Activated CD8-positive, alpha-beta memory T cell treated with anti-CD3 and anti-CD28 coated beads for 24 hours (primary cell): ENCODE results near the gene UBE3B.
"Not testable (repeated sequence)": the region's sequence is repeated elsewhere in the genome, so short reads cannot be mapped to it uniquely, and the experiment has no call there.

ENCODE experiments used
- DNase-seq: peaks from one replicate; pipeline ENCODE4 v3.0.0-alpha.2; 2020

UBE3B gene

DNA sequence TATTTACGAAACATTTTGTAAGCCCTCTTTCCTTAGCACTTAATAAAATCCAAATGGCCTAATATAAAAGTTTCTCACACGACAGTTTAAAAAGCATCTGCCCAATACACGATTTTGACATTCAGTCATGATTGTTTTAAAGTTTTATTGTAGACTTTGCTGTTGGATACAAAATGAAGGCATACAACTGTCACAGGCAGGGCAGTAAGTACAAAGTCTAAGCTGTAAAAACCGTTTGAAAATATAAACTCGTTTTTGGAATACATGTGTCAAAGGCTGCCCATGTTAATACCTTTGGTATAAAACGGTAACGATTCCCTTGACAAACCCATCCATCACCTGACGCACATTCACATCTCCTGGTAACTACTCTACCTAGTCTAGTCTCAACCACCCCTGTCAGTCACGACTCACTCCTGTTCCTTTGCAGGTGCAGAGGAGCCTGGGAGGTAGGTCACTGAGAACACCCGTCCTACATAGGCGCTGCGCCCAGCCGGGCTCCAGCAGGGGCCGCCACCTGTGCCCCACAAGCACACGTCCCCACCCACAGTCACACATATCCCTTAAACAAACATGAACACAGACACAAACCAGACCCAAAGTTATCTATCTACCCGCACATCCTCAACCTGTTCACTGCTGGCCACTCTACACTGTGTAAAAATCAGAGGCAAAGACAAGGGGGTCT lies 27.4 kb upstream of the UBE3B start:
- no peak for DNase-seq

DNA sequence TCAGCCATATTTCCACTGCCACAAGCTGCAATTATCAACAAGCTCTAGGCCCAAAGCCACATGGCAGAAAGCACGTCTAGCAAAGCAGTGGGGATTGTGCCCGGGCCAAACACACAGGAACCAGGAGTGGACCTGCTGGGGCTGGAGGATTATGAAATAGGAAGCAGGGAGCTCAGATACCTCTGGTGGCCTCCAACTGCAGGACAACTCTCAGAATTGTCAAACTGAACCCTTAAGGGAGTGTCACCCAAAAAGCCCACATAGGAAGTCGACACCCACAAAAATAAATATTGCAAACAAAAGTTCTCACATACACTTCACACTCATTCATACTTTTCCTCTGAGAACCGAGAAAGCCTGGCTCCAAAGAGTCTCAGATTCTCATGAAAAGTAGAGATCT lies 26.5 kb upstream of the UBE3B start:
- no peak for DNase-seq

DNA sequence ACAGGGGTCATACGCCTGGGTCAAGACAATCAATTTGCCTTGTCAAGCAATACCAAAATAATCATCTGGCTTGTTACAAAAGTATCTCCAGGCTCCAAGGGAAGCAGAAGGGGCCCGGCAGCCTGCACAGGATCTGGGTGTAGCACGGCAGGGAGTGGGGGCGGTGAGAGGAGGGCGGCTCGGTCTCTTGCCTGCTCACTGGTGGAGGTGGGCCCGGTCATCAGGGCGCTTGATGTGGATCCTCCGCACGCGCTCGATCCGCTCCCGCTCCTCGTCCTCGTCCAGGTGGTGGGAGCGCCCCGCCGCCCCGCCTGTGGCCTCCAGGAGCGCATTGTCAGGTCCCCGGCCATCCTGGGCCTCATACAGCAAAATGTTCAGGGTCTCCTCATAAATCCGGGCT lies 26.0 kb upstream of the UBE3B start:
- DNase-seq = no peak

DNA sequence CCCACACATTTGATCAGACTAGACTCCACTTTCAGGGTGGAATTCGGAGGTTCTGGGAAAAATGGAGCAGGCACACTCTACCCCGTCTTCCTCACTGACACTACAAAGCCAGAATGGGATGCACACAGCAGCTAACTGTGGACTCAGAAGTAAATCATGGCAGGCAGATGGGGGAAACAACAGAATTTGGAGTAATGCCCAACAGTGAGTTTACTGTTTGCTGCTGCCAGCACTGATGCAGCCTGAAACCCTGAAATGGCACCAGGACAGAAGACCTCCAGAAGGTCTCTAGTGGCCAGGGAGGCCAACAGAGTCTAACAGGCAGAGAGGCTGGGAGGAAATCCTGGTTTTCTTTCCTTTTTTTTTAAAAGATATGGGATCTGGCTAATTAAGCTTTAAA lies 24.9 kb upstream of the UBE3B start:
- DNase-seq = no peak

DNA sequence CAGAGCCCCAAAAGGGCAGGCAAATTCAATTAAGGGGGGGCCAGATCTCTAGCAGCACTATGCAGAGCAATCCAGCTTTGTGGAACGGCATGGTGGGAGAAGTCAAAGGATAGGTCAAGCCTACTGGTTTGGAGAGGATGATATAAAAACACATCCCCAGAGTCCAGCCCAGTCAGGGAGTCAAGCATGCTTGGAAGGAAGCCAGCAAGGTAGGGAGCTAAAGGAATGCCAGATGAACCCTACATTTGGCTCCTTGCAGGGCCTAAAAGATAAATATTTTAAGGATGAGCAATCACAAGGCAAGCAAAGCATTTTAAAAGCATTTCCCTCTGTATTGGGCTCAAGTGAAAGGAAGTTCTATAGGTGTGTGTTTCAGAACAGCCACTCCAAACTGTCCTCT lies 21.7 kb upstream of the UBE3B start:
- no peak for DNase-seq

DNA sequence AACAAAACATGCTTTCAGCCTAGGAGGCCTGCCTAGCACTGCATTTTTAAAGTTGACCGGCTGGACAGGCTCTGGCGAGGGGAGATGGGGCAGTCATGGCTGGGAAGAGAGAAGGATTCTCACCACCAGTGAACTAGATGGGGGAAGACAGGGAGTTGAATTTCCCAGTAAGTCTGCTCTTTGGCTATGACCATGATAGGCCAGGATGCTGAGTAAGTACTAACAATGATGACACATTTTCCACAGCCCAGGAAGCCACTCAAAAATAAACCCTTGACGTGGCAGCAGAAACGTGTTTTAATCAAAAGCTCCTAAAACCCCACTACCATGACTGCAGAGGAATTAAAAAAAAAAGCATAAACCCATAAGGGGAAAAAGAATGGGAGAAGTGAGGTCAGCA lies 19.3 kb upstream of the UBE3B start:
- DNase-seq = no peak

DNA sequence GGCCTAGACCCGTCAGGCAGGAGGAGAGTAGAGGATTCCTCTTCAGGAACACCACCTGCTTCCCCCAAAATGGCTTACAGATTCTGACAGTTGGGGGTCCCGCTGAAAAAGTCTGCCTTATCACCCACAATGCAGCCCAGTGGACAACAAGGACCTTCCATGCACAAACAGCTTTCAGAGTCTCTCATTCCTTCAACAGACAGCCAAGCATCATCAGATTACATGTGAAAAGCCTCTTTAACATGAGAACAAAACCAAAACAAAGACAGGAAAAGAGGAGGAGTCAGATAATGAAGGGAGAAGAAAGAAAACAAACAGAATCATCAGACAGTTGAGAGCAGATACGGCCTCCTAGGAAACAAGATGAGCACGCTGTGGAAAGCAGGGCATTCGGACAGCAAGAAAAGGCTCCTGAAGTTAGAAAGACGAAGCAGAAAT lies 18.6 kb upstream of the UBE3B start:
- DNase-seq = no peak

DNA sequence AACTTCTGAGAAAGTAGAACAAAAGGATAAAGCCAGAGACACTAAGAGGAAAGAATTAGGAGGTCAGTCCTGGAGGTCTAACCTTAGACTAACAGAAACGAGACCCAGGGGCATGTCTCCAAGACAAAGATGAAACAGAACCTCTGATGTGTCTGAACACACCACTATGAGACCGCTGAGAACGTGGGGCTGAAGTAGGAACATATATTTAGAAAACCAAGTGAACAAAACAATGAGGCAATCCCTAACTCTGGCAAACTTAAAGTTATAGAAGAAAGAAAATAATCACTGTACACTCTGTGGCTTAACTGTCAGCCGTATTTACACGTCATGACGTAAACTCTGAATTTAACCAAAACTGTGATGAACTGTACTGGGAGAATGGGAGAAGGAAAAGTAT lies 18.2 kb upstream of the UBE3B start:
- DNase-seq = no peak

DNA sequence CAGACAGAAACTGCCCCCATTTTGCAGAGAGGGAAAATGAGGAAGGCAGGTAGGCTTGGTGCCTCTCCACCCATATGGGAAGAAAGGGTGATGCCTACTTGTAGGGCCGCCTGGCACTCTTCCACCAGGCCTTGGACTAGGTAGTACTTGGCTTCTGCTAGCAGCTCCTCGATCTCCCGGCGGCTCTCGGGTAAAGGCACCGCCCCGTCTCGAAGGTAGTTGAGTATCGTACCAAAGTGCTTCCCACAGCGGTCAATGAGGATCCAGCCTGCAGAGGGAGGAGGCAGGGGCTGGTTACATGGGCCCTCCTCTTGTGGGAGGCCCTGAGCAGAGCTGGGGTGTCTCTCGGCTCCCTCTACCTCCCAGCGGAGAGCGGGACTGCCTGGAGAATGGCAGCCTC lies 16.9 kb upstream of the UBE3B start:
- no peak for DNase-seq

DNA sequence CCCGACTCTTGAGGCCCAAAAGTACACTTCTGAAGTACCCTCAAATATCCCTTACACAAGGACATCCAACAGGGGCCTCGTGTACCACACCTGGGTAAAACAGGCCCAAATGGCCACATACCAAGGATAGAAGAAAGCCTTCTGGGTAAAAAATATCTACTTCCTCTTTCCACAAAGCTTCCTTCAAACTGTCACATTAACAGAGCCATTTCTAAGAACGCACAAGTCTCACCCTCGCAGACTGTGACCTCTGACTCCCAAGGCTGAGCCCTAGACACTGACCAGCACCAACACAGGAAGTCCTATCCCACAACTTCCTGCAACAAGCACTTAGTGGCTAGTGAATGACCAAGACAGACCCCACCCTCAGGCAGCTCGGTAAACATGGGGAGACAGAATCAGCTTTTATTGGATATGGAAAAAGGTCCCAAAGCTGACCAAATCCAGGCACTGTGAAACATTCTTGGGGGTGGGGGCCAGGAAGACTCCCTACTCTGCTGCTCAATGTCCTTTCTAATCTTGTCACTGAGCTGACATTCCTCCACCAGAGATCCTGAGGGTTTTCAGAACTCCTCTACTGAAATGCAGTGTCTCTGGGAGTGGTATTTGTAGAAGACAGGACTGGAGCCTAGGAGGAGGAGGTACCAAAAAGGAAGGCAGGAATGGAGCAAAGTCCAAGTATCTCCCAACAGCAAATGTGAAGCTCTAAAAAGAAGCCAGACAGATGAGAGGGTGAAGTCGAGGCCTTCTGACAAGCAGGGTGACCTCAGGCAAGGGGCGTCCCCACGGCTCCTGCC lies 16.2 kb upstream of the UBE3B start:
- DNase-seq = no peak

DNA sequence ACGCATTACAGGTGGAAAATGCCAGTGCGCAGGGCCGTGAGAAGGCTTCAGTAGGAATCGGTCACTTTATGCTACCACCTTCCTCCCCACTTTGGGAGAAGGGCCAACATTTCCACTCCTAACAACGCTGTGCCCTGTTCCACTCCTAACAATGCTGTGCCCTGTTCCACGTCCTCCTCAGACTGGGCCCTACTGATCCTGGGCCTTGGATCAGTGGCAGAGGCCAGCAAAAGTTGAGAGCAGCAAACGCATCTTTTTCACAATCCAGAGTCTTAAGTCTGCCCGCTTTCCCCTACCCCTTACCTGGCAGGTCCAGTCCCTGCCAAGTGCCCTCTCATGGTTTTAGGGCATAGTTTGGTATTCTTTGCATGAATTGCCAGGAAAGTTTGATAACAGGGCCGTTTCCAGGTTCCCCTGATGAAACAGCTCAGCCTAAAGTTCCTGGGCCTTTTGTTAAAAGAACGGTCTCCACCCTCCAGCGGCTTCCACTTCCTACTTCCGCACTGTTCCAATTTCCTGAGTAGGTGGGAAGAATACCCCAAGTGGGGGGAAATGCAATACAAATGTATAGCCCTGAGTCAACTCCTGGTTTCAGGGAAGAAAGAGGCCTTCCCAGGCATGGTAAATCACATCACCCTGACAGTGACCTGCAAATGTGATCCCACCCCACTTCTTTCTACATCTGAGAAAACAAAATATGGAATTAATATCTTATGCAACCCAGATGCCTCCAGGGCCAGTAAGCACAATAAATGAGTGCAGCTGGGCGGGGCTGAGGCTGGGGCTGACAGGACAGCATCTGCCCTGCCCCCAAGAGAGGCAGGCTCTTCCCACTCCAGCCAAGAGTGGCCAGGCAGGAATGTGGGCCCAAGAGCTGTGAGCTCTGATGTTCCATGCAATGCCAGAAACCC lies 15.3 kb upstream of the UBE3B start:
- no peak for DNase-seq

DNA sequence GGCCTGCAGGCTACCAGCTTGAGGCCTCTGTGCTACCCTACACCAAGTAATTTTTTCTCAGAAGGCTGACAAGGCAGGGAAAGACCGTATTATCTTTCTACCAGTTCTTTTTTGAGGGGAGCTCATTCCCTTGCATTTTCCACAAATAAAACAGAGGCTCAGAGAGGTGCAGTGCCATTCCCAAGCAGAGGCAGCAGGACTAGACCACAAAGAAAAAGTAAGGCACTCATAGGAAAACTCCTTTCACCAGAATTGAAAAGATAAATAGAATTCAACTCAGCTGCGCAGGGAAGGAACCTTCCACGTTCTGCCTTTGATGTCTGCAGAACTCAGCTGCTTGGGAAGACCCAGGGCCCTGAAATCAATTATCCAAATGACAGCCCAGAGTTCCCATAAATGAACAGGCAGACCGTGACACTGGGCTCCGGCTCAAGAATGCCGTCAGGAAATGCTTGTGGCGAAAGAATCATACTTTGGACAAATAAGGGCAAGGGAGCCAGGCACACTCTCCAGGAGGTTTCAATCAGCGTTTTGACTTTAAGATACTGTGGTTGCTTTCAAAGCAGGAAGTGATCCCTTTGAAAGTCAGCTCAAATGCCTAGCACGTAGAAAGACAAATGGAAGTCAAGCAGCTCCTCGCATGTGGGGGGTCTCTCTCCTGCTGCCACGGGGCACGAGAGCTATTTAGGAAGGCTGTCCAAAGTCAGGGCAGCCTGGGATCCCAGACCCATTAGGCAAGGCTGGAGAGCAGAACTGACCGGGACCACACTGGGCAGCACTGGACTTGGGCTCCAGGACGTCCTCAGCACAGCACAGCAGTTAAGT lies 14.4 kb upstream of the UBE3B start:
- DNase-seq = no peak

DNA sequence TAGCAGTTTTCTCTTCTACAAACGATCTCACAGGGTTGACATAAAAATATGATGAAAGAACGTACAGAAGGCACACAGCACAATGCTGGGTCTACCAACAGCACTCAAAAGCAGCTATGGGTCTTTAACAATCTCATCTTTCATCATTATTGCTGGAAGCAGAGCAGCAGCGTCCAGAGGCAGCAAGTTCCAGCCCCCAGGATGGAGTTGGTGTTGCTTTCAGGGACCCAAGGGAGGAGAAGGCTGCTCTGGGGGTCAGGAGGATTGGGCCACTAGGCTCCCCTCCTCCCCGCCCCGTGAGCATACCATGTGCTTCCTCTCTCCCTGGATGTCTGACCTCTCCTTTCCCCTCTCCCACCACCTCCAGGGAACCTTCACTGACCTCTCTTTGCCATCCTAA lies 13.7 kb upstream of the UBE3B start:
- no peak for DNase-seq

DNA sequence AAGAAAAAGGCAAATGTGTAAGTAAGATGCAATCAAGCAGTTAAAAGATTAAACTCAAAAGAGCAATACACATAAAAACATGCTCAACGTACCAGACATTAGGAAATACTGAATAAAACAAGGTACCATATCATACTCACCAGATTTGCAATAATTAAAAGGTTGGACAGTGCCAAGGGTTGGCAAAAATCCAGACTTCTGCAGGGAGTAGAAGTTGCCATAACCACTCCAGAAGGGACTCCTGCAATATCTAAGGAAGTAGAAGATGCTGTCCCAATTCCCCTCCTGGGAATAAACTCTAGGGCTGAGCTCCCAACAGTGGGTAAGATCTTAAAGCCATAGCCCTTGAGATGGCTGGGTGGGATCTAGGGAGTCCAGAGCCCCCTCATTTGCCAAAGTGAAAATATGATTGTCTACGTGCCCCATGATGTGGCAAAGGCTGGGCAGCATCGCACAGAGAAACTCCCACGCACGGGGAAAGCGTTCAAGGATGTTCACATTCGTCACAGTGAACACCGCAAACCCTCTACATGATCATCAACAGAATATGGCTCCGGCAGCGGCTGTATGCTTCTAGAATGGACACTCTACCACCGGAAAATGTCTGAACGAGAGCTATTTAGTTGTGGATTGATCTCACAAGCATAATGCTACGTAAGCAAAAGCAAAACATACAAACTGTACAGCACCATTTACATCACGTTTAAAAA lies 12.6 kb upstream of the UBE3B start:
- no peak for DNase-seq

DNA sequence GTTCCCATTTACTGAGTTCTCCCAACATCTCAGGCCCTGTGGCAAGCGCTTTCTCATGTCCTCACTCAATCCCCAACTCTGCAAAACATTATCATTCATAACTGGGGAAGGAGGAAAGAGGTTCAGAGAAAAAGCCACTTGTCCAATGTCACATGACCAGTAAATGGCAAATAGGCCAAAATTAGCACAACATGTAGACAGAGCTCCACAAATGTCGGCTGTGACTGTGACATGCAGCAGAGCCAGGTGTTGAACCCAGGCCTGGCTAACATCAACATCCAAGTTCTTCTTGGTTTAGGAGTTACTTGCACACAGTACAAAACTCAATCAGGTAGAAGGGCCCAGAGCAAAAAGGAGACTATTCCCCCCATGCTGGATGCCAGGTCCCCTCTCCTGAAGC lies 11.1 kb upstream of the UBE3B start:
- DNase-seq = no peak

DNA sequence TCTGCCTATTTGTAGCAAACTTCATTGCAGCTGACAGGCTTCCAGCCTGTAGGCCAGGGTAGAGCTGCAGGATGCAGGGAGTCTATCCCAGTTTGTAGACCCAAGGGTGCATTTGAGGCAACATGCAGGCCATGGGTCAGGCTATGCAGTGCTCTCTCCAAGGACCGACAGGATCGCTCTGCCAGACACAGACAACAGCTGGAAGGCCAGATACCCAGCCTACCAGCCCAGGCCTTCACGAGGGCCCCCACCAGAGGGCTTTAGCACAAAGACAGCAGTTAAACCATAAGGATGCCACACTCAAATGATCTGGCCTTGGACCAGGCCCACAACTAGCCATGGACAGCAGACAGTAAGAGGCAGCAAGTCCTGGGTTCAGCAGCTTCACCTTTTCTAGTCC lies 10.6 kb upstream of the UBE3B start:
- no peak for DNase-seq

DNA sequence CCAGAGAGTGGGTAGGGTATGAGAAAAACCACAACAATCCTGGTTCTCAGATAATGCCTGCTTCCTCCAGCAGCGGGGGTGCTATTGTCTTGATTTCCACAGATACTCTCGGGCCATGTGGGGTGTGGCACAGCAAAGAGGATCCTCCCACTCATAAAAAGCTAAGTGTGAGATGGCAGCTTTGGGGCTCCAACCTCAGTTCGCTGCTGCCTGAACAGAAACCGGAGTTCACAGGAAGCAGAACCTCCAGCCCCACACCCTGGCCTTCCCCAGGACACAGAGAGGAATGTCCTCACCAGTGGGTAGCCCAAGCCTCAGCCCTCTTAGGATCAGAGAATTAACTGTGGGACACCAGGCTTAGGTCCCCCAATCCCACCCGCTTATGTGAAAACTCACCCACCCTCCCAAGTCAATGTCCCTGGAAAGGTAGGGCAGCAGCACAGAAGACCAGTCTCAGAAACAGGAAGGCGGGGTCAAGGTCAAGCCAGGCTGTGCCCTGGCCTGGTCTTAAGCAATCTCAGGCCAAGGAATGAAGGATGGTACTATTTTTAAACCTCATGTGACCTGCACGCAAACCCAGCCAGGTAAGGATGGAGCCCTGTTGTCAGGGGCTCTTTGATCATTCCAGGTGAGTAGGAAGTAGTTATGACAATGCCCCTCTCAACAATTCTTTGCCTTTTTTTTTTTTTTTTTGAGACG lies 9.3 kb upstream of the UBE3B start:
- no peak for DNase-seq

DNA sequence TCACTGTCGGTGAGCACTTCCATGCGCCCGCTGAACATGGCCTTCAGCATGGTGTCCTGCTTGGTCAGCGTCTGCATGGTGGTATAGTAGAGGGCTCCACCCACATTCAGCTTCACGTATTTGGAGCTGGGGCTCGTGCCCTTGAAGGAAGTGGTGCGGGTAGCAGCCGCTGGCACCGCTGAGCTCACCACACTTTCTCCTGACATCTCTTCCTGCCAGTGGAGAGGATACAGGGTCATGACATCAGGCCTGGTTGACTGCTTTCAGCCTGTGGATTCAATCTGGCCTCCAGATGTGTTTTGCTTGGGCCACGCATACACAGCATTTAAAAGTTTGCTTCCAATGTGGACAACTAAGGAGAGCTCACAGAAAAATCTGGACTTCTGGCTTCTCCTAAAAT lies 7.9 kb upstream of the UBE3B start:
- no peak for DNase-seq

DNA sequence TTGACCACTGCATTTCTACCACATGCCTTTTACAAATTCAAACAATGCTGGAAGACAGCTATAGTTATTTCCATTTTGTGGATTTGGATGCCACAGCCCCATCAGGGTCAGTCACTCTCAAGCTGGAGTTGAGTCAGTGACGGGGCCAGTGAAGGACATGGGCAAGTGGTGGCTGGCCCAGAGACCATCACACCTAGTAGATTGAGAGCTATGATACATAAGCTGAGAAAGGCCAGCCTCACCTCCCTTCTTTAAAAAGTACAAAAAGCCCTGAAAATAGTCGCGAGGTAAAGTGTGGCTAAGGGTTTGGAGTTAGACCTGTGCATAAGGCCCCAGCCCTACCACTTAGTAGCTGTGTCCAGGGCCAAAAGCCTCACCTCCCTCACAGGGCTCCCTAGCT lies 4.4 kb upstream of the UBE3B start:
- DNase-seq = no peak

DNA sequence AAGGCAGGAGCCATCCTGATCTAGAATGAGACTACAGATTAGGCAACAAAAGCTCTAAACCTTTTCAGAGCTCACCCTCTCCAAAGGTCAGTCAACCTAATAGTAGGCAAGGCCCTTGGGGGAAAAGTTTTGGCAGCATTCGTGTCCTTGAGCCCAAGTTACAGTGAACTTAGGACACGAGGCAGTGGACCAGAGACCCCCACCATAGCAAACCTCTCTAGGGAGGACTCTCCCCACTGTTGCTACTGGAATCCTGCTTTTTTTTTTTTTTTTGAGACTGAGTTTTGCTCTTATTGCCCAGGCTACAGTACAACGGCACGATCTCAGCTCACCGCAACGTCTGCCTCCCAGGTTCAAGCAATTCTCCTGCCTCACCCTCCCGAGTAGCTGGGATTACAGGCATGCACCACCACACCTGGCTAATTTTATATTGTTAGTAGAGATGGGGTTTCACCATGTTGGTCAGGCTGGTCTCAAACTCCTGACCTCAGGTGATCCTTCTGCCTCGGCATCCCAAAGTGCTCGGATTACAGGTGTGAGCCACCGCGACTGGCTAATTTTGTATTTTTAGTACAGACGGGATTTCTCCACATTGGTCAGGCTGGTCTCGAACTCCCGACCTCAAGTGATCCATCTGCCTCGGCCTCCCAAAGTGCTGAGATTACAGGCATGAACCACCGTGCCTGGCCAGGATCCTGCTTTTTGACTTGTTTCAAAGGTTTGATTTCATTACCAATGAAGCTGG lies 3.7 kb upstream of the UBE3B start:
- DNase-seq = not testable (repeated sequence)

DNA sequence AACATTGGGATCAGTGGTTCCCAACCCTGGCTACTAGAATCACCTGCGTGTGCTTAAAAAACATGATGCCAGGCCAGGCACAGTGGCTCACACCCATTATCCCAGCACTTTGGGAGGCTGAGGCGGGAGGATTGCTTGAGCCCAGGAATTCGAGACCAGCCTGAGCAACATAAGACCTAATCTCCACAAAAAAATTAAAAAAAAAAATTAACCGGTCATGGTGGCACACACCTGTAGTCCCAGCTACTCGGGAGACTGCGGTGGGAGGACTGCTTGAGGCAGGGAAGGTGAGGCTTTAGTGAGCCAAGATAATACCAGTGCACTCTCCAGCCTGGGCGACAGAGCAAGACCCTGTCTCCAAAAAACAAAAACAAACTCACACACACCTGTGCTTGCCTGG lies 2.3 kb upstream of the UBE3B start:
- no peak for DNase-seq
